ENCODE measurements around the gene FAM151A. TPM values are rescaled to one million over a fixed set of nuclear protein-coding genes. Genes with fewer than 3 reads are reported as not detected.

FAM151A gene
- total RNA-seq, 2 experiments from 2014 or later: not detected

- Mint-ChIP-seq H3K36me3 (no peaks in the 10 kb centered on the region), H3K27ac (no peak overlapping the region), H3K4me3 (no peak overlapping the region), H3K9me3 (ENCODE audit: low read depth) (no peaks in the 10 kb centered on the region), H3K27me3 (no peaks in the 10 kb centered on the region), H3K4me1 (no peaks in the 10 kb centered on the region)
- CTCF ChIA-PET: no interaction called here
- DNase-seq (no peak), ATAC-seq (no peak)
These were observed 7.6 kb downstream of the FAM151A start for GRCh38 chr1:54615531-54616279.

GRCh38 chr1:54614563-54614962 lies 8.8 kb downstream of the FAM151A start:
- Mint-ChIP-seq H3K4me3 (no peak overlapping the region), H3K9me3 (ENCODE audit: low read depth) (no peaks in the 10 kb centered on the region), H3K27me3 (no peaks in the 10 kb centered on the region), H3K27ac (no peak overlapping the region), H3K36me3 (no peaks in the 10 kb centered on the region), H3K4me1 (no peaks in the 10 kb centered on the region)
- CTCF ChIA-PET: no interaction called here
- DNase-seq: no peak
- ATAC-seq: no peak

- DNase-seq: no peak
- Mint-ChIP-seq H3K27me3 (no peaks in the 10 kb centered on the region), H3K9me3 (ENCODE audit: low read depth) (no peaks in the 10 kb centered on the region), H3K4me1 (no peaks in the 10 kb centered on the region), H3K4me3 (no peak overlapping the region), H3K27ac (no peak overlapping the region), H3K36me3 (no peaks in the 10 kb centered on the region)
- CTCF ChIA-PET: no interaction called here
- no peak for ATAC-seq
These were observed 9.3 kb downstream of the FAM151A start for GRCh38 chr1:54614024-54614423.

- no peak overlapping the region for H3K4me3 Mint-ChIP-seq
- H3K27ac Mint-ChIP-seq: no peak overlapping the region
- no peaks in the 10 kb centered on the region for H3K9me3 Mint-ChIP-seq (ENCODE audit: low read depth)
- no peaks in the 10 kb centered on the region for H3K27me3 Mint-ChIP-seq
- no peaks in the 10 kb centered on the region for H3K4me1 Mint-ChIP-seq
- DNase-seq (no peak), ATAC-seq (no peak)
- CTCF ChIA-PET: no interaction called here
- no peaks in the 10 kb centered on the region for H3K36me3 Mint-ChIP-seq
These were observed 11.7 kb downstream of the FAM151A start for GRCh38 chr1:54611621-54612020.

- DNase-seq (no peak), ATAC-seq (no peak)
- H3K9me3 Mint-ChIP-seq (ENCODE audit: low read depth): no peaks in the 10 kb centered on the region
- CTCF ChIA-PET: interaction anchor here (0.6 kb wide), 1 partner anchor 42 kb away, joined by 3 read pairs; no protein-coding TSS in a partner anchor
- H3K27ac Mint-ChIP-seq: no peak overlapping the region
- H3K4me1 Mint-ChIP-seq: no peaks in the 10 kb centered on the region
- no peaks in the 10 kb centered on the region for H3K36me3 Mint-ChIP-seq
- H3K27me3 Mint-ChIP-seq: no peaks in the 10 kb centered on the region
- no peak overlapping the region for H3K4me3 Mint-ChIP-seq
These were observed 12.4 kb downstream of the FAM151A start for GRCh38 chr1:54610601-54611580.

GRCh38 chr1:54610048-54610447 lies 13.3 kb downstream of the FAM151A start:
- Mint-ChIP-seq H3K9me3 (ENCODE audit: low read depth) (no peaks in the 10 kb centered on the region), H3K36me3 (no peaks in the 10 kb centered on the region), H3K4me1 (peaks cover 4% of the 10 kb centered on the region), H3K4me3 (no peak overlapping the region), H3K27me3 (no peaks in the 10 kb centered on the region), H3K27ac (no peak overlapping the region)
- DNase-seq (no peak), ATAC-seq (no peak)
- CTCF ChIA-PET: interaction anchor here (0.6 kb wide), 1 partner anchor 42 kb away, joined by 3 read pairs; no protein-coding TSS in a partner anchor

- H3K27ac Mint-ChIP-seq: no peak overlapping the region
- CTCF ChIA-PET: no interaction called here
- H3K4me3 Mint-ChIP-seq: no peak overlapping the region
- DNase-seq: no peak
- no peaks in the 10 kb centered on the region for H3K27me3 Mint-ChIP-seq
- no peaks in the 10 kb centered on the region for H3K9me3 Mint-ChIP-seq (ENCODE audit: low read depth)
- no peak for ATAC-seq
- H3K4me1 Mint-ChIP-seq: peaks cover 10% of the 10 kb centered on the region
- no peaks in the 10 kb centered on the region for H3K36me3 Mint-ChIP-seq
These were observed 13.9 kb downstream of the FAM151A start for GRCh38 chr1:54609301-54609921.

GRCh38 chr1:54608566-54609230 lies 14.6 kb downstream of the FAM151A start:
- H3K27me3 Mint-ChIP-seq: no peaks in the 10 kb centered on the region
- H3K27ac Mint-ChIP-seq: no peak overlapping the region
- no peak for ATAC-seq
- H3K9me3 Mint-ChIP-seq (ENCODE audit: low read depth): no peaks in the 10 kb centered on the region
- no peak overlapping the region for H3K4me3 Mint-ChIP-seq
- H3K36me3 Mint-ChIP-seq: no peaks in the 10 kb centered on the region
- H3K4me1 Mint-ChIP-seq: peaks cover 13% of the 10 kb centered on the region
- no peak for DNase-seq
- CTCF ChIA-PET: no interaction called here

GRCh38 chr1:54607821-54608565 lies 15.3 kb downstream of the FAM151A start:
- CTCF ChIA-PET: no interaction called here
- ATAC-seq (no peak), DNase-seq (no peak)
- no peaks in the 10 kb centered on the region for H3K9me3 Mint-ChIP-seq (ENCODE audit: low read depth)
- H3K4me1 Mint-ChIP-seq: peaks cover 13% of the 10 kb centered on the region
- H3K4me3 Mint-ChIP-seq: no peak overlapping the region
- no peaks in the 10 kb centered on the region for H3K27me3 Mint-ChIP-seq
- H3K27ac Mint-ChIP-seq: no peak overlapping the region
- H3K36me3 Mint-ChIP-seq: no peaks in the 10 kb centered on the region

- Mint-ChIP-seq H3K9me3 (ENCODE audit: low read depth) (no peaks in the 10 kb centered on the region), H3K36me3 (no peaks in the 10 kb centered on the region), H3K4me3 (no peak overlapping the region), H3K4me1 (peaks cover 13% of the 10 kb centered on the region), H3K27me3 (no peaks in the 10 kb centered on the region), H3K27ac (no peak overlapping the region)
- ATAC-seq (no peak), DNase-seq (no peak)
- CTCF ChIA-PET: interaction anchor here (0.6 kb wide), 1 partner anchor 22 kb away, joined by 4 read pairs; no protein-coding TSS in a partner anchor
These were observed 16.4 kb downstream of the FAM151A start for GRCh38 chr1:54606990-54607325.

GRCh38 chr1:54606096-54606989 lies 17.0 kb downstream of the FAM151A start:
- no peaks in the 10 kb centered on the region for H3K27me3 Mint-ChIP-seq
- no peak overlapping the region for H3K4me3 Mint-ChIP-seq
- ATAC-seq: no peak
- H3K36me3 Mint-ChIP-seq: no peaks in the 10 kb centered on the region
- H3K27ac Mint-ChIP-seq: no peak overlapping the region
- peaks cover 13% of the 10 kb centered on the region for H3K4me1 Mint-ChIP-seq
- H3K9me3 Mint-ChIP-seq (ENCODE audit: low read depth): no peaks in the 10 kb centered on the region
- DNase-seq: no peak
- CTCF ChIA-PET: interaction anchor here (0.6 kb wide), 1 partner anchor 23 kb away, joined by 4 read pairs; no protein-coding TSS in a partner anchor
